Sigmoid colon (tissue), 4 donors: ENCODE results near the gene CYTH3.

ENCODE experiments used
- EP300 ChIP-seq, 4 donors: sonication (generic); formaldehyde crosslinking; IDR thresholded peaks; one replicate each; pipeline ENCODE4 v1.6.1; 2017; ENCODE audit warnings: antibody characterized with exemption in 4 of 4
- POLR2AphosphoS5 ChIP-seq, 4 donors: sonication (generic); formaldehyde crosslinking; IDR thresholded peaks; one replicate each; pipeline ENCODE4 v1.6.1; 2017; ENCODE audit warnings: antibody characterized with exemption in 4 of 4
- TF ChIP-seq, protein P1 (sequence below), 4 experiments: fragments of 450-650 bp in 3 of 4; fragments of 200-600 bp in 1 of 4; IDR thresholded peaks; one replicate each; pipeline ENCODE4 v1.5.1; 2016 to 2019; ENCODE audit warnings: antibody characterized with exemption in 4 of 4, mild to moderate bottlenecking in 3 of 4, moderate library complexity in 2 of 4

DNA sequence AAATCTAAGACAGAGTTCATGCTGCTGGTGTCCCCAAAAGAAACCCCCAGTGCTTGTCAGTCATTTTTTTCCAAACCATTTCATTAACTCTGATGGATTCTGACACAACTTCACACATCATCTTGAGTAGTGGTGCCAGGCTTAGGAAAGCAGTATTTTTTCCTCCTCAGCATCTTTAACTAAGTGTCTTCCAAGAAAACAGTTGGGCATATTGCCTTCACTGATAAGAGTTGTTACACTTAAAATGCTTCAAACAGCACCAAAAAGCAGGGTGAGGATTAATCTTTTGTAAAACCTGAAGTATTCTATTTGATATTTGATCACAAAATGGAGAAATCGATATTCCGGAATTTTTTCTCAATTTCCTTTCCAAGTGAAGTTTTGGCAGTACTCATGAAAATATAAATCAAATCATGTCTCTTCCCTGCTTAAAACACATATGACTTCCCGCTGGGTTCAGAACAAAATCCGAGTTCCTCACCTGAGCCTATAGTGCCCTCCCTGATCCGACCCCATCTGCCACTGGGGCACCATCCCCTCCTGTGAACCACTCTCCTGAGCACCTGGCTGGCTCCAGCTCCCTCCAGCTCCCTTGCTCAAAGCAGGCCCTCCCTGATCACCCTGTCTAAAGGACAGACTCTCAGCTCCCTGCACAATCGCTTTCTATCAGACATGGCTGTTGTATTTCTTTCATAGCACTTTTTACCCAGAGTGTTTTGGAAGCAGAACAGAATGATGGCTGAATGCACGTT lies 61.6 kb downstream of the CYTH3 start:
- no peak for TF ChIP-seq POLR2AphosphoS5 (IDR thresholded peaks at IDR 0.05)
- TF ChIP-seq EP300 (IDR thresholded peaks at IDR 0.05): no peak
- TF ChIP-seq, protein P1, sequence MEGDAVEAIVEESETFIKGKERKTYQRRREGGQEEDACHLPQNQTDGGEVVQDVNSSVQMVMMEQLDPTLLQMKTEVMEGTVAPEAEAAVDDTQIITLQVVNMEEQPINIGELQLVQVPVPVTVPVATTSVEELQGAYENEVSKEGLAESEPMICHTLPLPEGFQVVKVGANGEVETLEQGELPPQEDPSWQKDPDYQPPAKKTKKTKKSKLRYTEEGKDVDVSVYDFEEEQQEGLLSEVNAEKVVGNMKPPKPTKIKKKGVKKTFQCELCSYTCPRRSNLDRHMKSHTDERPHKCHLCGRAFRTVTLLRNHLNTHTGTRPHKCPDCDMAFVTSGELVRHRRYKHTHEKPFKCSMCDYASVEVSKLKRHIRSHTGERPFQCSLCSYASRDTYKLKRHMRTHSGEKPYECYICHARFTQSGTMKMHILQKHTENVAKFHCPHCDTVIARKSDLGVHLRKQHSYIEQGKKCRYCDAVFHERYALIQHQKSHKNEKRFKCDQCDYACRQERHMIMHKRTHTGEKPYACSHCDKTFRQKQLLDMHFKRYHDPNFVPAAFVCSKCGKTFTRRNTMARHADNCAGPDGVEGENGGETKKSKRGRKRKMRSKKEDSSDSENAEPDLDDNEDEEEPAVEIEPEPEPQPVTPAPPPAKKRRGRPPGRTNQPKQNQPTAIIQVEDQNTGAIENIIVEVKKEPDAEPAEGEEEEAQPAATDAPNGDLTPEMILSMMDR (IDR thresholded peaks at IDR 0.05): no peak
